Lower leg skin (tissue), 4 donors: ENCODE measurements around the gene NR6A1. TPM values are rescaled to one million over a fixed set of nuclear protein-coding genes. Genes with fewer than 3 reads are reported as not detected.

Source experiments
- DNase-seq, 2 donors: peaks; one replicate each; pipeline ENCODE4 v3.0.0-alpha.2; 2019; ENCODE audit warnings: low spot score in 2 of 2
- H3K4me3 ChIP-seq: fragments of 200-600 bp; sonication (generic); 2 replicates; pipeline ENCODE4 v1.5.1; 2017; ENCODE audit warnings: mild to moderate bottlenecking, low read depth; ENCODE audit not compliant: poor library complexity, severe bottlenecking
- POLR2A ChIP-seq, 2 donors: fragments of 450-650 bp; IDR thresholded peaks; one replicate each; pipeline ENCODE4 v1.6.1; 2016 to 2017; ENCODE audit warnings: antibody characterized with exemption in 2 of 2, mild to moderate bottlenecking in 1 of 2, moderate library complexity in 1 of 2
- WGBS, 2 donors: methylation state at CpG; one replicate each; pipeline ENCODE4 v1.1.5; 2018; 5-methylcytosine and 5-hydroxymethylcytosine counted together
- intact Hi-C: fragments of 100-400 bp; cut with DNase I; formaldehyde crosslinking; loops from one replicate; pipeline ENCODE4 v1.15.0; 2023; ENCODE audit warnings: low total_unique reads
- total RNA-seq, 4 donors: library from RNA; depleted of rRNA; stranded (reverse); fragments of >200 nt; gene quantifications; one replicate each; pipeline ENCODE4 v1.1.0, GENCODE V29; 2016
- TF ChIP-seq, protein P1 (sequence below), 3 donors: fragments of 450-650 bp; IDR thresholded peaks; one replicate each; pipeline ENCODE4 v1.5.1; 2016; ENCODE audit warnings: antibody characterized with exemption in 3 of 3, mild to moderate bottlenecking in 3 of 3, moderate library complexity in 2 of 3

NR6A1 gene
- total RNA-seq, 4 donors from 2014 or later: 3.0 to 4.9 (median 3.8) TPM

GRCh38 chr9:124771867-124772679 is 962 bp upstream of the NR6A1 start:
- DNase-seq: peak; percentile 61 to 92
- intact Hi-C loops: loop anchor here (2.0 to 10.0 kb wide), 2 partner anchors 81 to 603 kb away; partner anchors contain the start of gene WDR38
- TF ChIP-seq POLR2A (IDR thresholded peaks at IDR 0.05): no peak
- TF ChIP-seq, protein P1, sequence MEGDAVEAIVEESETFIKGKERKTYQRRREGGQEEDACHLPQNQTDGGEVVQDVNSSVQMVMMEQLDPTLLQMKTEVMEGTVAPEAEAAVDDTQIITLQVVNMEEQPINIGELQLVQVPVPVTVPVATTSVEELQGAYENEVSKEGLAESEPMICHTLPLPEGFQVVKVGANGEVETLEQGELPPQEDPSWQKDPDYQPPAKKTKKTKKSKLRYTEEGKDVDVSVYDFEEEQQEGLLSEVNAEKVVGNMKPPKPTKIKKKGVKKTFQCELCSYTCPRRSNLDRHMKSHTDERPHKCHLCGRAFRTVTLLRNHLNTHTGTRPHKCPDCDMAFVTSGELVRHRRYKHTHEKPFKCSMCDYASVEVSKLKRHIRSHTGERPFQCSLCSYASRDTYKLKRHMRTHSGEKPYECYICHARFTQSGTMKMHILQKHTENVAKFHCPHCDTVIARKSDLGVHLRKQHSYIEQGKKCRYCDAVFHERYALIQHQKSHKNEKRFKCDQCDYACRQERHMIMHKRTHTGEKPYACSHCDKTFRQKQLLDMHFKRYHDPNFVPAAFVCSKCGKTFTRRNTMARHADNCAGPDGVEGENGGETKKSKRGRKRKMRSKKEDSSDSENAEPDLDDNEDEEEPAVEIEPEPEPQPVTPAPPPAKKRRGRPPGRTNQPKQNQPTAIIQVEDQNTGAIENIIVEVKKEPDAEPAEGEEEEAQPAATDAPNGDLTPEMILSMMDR (IDR thresholded peaks at IDR 0.05): peak in 1 of 3 donors; percentile 66
- H3K4me3 ChIP-seq: peak overlapping the region; percentile 41
- 20 to 21% methylated on average over 36 to 39 of the region's 39 CpGs for WGBS, 2 donors

GRCh38 chr9:124770359-124771020 is 621 bp downstream of the NR6A1 start:
- peak in 1 of 2 donors; percentile 89 for DNase-seq
- H3K4me3 ChIP-seq: peak overlapping the region; percentile 80
- TF ChIP-seq POLR2A (IDR thresholded peaks at IDR 0.05): no peak
- WGBS, 2 donors: 1% methylated on average over 36 to 43 of the region's 43 CpGs
- intact Hi-C loops: loop anchor here (10.0 kb wide), 1 partner anchor 604 kb away; no protein-coding TSS in a partner anchor

DNA sequence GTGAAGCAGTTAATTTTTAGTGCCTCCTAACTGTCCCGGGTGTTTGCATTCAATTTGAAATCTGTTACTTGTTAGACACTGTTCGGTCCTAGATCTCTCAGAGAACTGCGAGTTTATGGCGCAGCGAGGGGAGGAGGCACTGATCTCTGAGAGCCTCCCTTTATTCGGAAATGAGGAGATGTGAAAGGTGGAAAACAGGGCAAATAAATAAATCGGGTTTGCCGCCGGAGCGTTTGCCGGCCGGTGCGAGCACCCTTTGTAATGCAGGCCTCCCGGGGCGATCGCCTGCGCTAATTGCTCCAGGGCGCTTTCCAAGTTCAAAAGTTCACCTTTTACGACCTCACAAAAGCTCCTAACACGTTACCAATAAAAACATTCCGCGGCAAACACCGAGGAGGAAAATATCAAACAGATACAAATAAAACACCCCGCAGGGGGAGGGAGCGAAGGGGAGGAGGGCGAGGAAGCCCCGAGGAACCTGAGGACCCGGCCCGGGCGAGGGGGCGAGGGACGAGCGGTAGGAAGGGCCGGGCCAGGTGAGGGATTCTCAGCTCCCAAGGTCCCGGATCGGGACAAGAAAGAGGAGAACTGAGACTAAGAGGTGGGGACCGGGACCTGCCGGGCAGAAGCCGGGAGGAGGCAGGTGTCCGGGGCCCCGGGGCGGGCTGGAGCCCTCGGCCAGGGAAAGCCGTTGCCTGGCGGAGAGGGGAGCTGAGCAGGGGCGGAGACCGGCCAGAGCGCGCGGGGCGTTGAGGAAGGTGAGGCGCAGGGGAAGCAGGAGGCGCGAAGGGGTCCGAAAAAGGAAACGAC is 1.4 kb downstream of the NR6A1 start:
- intact Hi-C loops: loop anchor here (10.0 kb wide), 1 partner anchor 605 kb away; no protein-coding TSS in a partner anchor
- DNase-seq: peak in 1 of 2 donors; percentile 91
- TF ChIP-seq, protein P1 (IDR thresholded peaks at IDR 0.05): no peak
- WGBS, 2 donors: 3% methylated on average over 56 of the region's 56 CpGs
- H3K4me3 ChIP-seq: peak overlapping the region; percentile 80

GRCh38 chr9:124768750-124769548 is 2.2 kb downstream of the NR6A1 start:
- WGBS, 2 donors: 28 to 33% methylated on average over 11 of the region's 11 CpGs
- no peak overlapping the region for H3K4me3 ChIP-seq
- DNase-seq: no peak
- intact Hi-C loops: no loop called here
- TF ChIP-seq POLR2A (IDR thresholded peaks at IDR 0.05): no peak
- TF ChIP-seq, protein P1 (IDR thresholded peaks at IDR 0.05): no peak

- no peak overlapping the region for H3K4me3 ChIP-seq
- intact Hi-C loops: no loop called here
- no peak for DNase-seq
- 71 to 72% methylated on average over 3 of the region's 3 CpGs for WGBS, 2 donors
- no peak for TF ChIP-seq POLR2A (IDR thresholded peaks at IDR 0.05)
- TF ChIP-seq, protein P1 (IDR thresholded peaks at IDR 0.05): no peak
These were observed 2.8 kb downstream of the NR6A1 start for GRCh38 chr9:124768334-124768733.
